NT2/D1 (cell line): ENCODE results near the gene XRN1.
A peak's percentile ranks its signal among the peaks of the same experiment; 100 is the strongest.
"Not testable (repeated sequence)": the region's sequence is repeated elsewhere in the genome, so short reads cannot be mapped to it uniquely, and the experiment has no call there.

ENCODE experiments used
- DNase-seq: peaks from one replicate; pipeline ENCODE4 v3.0.0-alpha.2; 2011; ENCODE audit warnings: low read depth, low spot score
- H3K27me3 ChIP-seq: 2 replicates; pipeline ENCODE4 v1.6.0; 2011; ENCODE audit warnings: mild to moderate bottlenecking; ENCODE audit not compliant: insufficient read length, insufficient read depth
- H3K36me3 ChIP-seq: 2 replicates; pipeline ENCODE4 v1.6.1; 2011; ENCODE audit warnings: mild to moderate bottlenecking, low read length, mixed read lengths; ENCODE audit not compliant: insufficient read depth, insufficient read length
- H3K4me1 ChIP-seq: 2 replicates; pipeline ENCODE4 v1.5.1; 2011; ENCODE audit not compliant: insufficient read depth, insufficient read length
- H3K4me3 ChIP-seq: 2 replicates; pipeline ENCODE4 v1.5.1; 2011; ENCODE audit warnings: low read depth; ENCODE audit not compliant: insufficient read length
- H3K9ac ChIP-seq: 2 replicates; pipeline ENCODE4 v1.6.0; 2011; ENCODE audit warnings: low read depth; ENCODE audit not compliant: insufficient read length
- H3K9me3 ChIP-seq: 2 replicates; pipeline ENCODE4 v1.5.1; 2011; ENCODE audit warnings: mild to moderate bottlenecking, low read length; ENCODE audit not compliant: insufficient read depth
- SUZ12 ChIP-seq: IDR thresholded peaks from 2 replicates; pipeline ENCODE4 v1.6.1; 2011; ENCODE audit not compliant: insufficient read length, insufficient read depth; ENCODE audit errors: extremely low read depth
- YY1 ChIP-seq: IDR thresholded peaks from 2 replicates; pipeline ENCODE4 v1.6.1; 2011; ENCODE audit not compliant: insufficient read length, insufficient read depth
- ZNF274 ChIP-seq: IDR thresholded peaks from 2 replicates; pipeline ENCODE4 v1.6.1; 2011; ENCODE audit warnings: mild to moderate bottlenecking, low read depth, low read length

The XRN1 gene

GRCh38 chr3:142447301-142447851, 461 bp downstream of the XRN1 start:
- H3K9me3 ChIP-seq: peaks cover 10% of the 10 kb centered on the region; the same call in 1 of the 2 replicates
- H3K27me3 ChIP-seq: no peaks in the 10 kb centered on the region
- H3K36me3 ChIP-seq: peaks cover 19% of the 10 kb centered on the region
- peak; percentile 25 for DNase-seq
- H3K4me1 ChIP-seq: peaks cover 2% of the 10 kb centered on the region
- H3K4me3 ChIP-seq: peak overlapping the region; percentile 99
- no peak for TF ChIP-seq YY1
- no peak for TF ChIP-seq SUZ12
- no peak for TF ChIP-seq ZNF274
- peak overlapping the region; percentile 96 for H3K9ac ChIP-seq

- Histone ChIP-seq H3K9me3 (peaks cover 10% of the 10 kb centered on the region; the same call in 1 of the 2 replicates), H3K27me3 (no peaks in the 10 kb centered on the region), H3K9ac (no peak overlapping the region), H3K4me3 (no peak overlapping the region), H3K36me3 (peaks cover 7% of the 10 kb centered on the region), H3K4me1 (peaks cover 2% of the 10 kb centered on the region)
- DNase-seq: no peak
- TF ChIP-seq YY1 (no peak), ZNF274 (no peak), SUZ12 (no peak)
Observed at GRCh38 chr3:142445816-142446254, 2.0 kb downstream of the XRN1 start.

- Histone ChIP-seq H3K36me3 (no peaks in the 10 kb centered on the region), H3K4me3 (no peak overlapping the region), H3K27me3 (no peaks in the 10 kb centered on the region), H3K9ac (no peak overlapping the region), H3K4me1 (peaks cover 2% of the 10 kb centered on the region), H3K9me3 (peaks cover 10% of the 10 kb centered on the region; the same call in 1 of the 2 replicates)
- TF ChIP-seq SUZ12: no peak
- no peak for TF ChIP-seq YY1
- TF ChIP-seq ZNF274: no peak
- DNase-seq: no peak
Observed at GRCh38 chr3:142444343-142444742, 3.5 kb downstream of the XRN1 start.

- not testable (repeated sequence) for H3K9ac ChIP-seq, H3K4me1 ChIP-seq, H3K4me3 ChIP-seq, H3K36me3 ChIP-seq, H3K9me3 ChIP-seq, DNase-seq, H3K27me3 ChIP-seq
Observed at GRCh38 chr3:142443060-142443459, 4.8 kb downstream of the XRN1 start.

GRCh38 chr3:142439499-142440220, 8.2 kb downstream of the XRN1 start:
- H3K36me3 ChIP-seq, H3K9me3 ChIP-seq, H3K4me3 ChIP-seq, H3K9ac ChIP-seq, H3K27me3 ChIP-seq, DNase-seq, H3K4me1 ChIP-seq: not testable (repeated sequence)

- not testable (repeated sequence) for H3K4me1 ChIP-seq
Observed at GRCh38 chr3:142438096-142438495, 9.7 kb downstream of the XRN1 start.

GRCh38 chr3:142436951-142437585, 10.8 kb downstream of the XRN1 start:
- no peaks in the 10 kb centered on the region for H3K4me1 ChIP-seq
- H3K36me3 ChIP-seq: peaks cover 2% of the 10 kb centered on the region
- H3K27me3 ChIP-seq: no peaks in the 10 kb centered on the region
- H3K9me3 ChIP-seq: no peaks in the 10 kb centered on the region
- TF ChIP-seq YY1 (no peak), SUZ12 (no peak), ZNF274 (no peak)
- DNase-seq: no peak
- no peak overlapping the region for H3K9ac ChIP-seq
- no peak overlapping the region for H3K4me3 ChIP-seq

More at GRCh38 chr3:142438096-142438495, 9.7 kb downstream of the XRN1 start:
- DNase-seq, H3K4me3 ChIP-seq, H3K36me3 ChIP-seq, H3K9me3 ChIP-seq, H3K9ac ChIP-seq, H3K27me3 ChIP-seq: not testable (repeated sequence)
